Astrocyte of the cerebellum (primary cell): Measurements from ENCODE around the gene ZNF213.
"Not testable (repeated sequence)": the region's sequence is repeated elsewhere in the genome, so short reads cannot be mapped to it uniquely, and the experiment has no call there.

Source experiments
- DNase-seq: peaks from one replicate; pipeline ENCODE4 v3.0.0-alpha.2; 2011; ENCODE audit warnings: low read depth
- H3K4me3 ChIP-seq: 2 replicates; pipeline ENCODE4 v1.5.1; 2011; ENCODE audit warnings: mild to moderate bottlenecking, low read depth, low read length, moderate library complexity
- in situ Hi-C: cut with HindIII; loops from 2 replicates; pipeline ENCODE4 v1.10.0; 2017; ENCODE audit warnings: low sequenced_read_pairs
- TF ChIP-seq, protein P1 (sequence below): IDR thresholded peaks from 2 replicates; pipeline ENCODE4 v1.5.1; 2012; ENCODE audit warnings: low read length, low read depth, moderate library complexity, mild to moderate bottlenecking; ENCODE audit errors: missing control alignments

Gene ZNF213

DNA sequence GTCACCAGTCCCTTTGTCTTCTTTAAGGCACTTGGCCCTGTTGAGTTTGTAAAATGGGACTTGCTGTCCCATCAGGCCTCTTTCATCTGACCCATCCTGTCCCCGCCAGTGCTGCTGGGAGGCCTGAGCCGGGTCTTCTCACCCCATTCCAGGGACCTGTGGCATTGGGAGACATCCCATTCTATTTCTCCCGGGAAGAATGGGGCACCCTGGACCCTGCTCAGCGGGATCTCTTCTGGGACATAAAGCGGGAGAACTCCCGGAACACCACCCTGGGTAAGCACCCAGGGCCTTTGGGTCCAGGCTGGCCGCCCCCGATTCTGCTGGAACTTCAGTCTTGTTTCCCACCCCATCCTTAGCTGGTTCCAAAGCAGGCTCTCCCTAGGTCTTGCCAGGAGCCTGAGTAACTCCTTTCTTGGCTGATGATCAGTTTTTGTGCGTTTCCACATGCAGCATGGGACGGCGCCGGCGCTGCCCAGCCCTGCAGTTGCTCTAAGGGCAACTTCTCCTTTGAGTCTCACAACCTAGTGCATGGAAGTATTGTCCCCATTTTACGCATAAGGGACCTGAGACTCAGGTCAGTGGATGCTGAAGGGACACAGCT lies 4.1 kb downstream of the ZNF213 start:
- TF ChIP-seq, protein P1, sequence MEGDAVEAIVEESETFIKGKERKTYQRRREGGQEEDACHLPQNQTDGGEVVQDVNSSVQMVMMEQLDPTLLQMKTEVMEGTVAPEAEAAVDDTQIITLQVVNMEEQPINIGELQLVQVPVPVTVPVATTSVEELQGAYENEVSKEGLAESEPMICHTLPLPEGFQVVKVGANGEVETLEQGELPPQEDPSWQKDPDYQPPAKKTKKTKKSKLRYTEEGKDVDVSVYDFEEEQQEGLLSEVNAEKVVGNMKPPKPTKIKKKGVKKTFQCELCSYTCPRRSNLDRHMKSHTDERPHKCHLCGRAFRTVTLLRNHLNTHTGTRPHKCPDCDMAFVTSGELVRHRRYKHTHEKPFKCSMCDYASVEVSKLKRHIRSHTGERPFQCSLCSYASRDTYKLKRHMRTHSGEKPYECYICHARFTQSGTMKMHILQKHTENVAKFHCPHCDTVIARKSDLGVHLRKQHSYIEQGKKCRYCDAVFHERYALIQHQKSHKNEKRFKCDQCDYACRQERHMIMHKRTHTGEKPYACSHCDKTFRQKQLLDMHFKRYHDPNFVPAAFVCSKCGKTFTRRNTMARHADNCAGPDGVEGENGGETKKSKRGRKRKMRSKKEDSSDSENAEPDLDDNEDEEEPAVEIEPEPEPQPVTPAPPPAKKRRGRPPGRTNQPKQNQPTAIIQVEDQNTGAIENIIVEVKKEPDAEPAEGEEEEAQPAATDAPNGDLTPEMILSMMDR = no peak
- DNase-seq = no peak
- in situ Hi-C loops = no loop called here
- H3K4me3 ChIP-seq = no peak overlapping the region

DNA sequence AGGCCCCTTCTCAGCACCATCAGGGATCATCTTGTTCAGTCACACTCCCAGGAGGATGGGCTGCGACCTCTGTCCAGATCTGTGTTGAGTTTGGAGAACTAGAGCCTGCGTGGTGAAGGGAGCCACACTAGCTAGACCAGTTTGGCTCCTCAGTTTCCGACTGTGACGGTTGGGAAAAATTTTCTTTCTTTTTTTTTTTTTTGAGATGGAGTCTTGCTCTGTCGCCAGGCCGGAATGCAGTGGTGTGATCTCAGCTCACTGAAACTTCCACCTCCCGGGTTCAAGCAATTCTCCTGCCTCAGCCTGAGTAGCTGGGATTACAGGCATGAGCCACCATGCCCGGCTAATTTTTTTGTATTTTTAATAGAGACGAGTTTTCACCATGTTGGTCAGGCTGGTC lies 4.7 kb downstream of the ZNF213 start:
- H3K4me3 ChIP-seq, DNase-seq, in situ Hi-C loops: not testable (repeated sequence)

GRCh38 chr16:3140603-3141427 lies 6.0 kb downstream of the ZNF213 start:
- DNase-seq = no peak
- TF ChIP-seq, protein P1 = no peak
- no peak overlapping the region for H3K4me3 ChIP-seq
- in situ Hi-C loops = no loop called here

DNA sequence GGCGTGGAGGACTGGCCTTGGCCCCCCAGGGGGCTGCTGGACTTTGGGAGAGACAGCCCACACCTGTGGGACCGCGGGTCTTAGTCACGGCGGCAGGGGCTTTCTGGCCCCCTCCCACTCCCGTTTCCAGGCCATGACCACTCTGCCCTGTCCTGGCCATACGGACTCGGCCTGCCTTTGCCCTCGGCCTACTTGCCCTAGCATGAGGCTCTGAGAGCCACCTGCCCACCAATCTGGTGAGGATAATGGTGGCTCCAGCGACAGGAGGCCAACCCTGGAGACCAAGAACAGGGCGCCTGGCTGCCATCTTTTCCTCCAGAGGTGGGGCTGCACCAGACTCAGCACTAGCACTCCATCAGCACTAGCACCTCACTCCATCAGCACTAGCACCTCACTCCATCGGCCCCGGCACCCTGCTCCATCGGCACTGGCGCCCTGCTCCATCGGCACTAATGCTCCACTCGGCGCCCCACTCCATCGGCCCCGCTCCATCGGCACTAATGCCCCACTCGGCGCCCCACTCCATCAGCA lies 7.0 kb downstream of the ZNF213 start:
- no peak for DNase-seq
- in situ Hi-C loops = no loop called here
- TF ChIP-seq, protein P1 = no peak
- H3K4me3 ChIP-seq = no peak overlapping the region

DNA sequence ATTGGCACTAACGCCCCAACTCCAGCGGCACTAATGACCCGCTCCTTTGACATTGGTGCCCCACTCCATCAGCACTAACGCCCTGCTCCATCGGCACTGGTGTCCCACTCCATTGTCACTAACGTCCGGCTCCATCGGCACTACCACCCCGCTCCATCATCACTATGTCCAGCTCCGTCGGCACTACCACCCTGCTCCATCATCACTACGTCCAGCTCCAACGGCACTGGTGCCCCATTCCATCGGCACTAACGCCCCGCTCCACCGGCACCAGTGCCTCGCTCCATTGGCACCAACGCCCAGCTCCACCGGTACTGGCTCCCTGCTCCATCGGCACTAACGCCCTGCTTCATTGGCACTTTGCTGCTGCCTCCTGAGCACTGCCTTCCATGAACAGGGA lies 7.5 kb downstream of the ZNF213 start:
- in situ Hi-C loops = no loop called here
- no peak overlapping the region for H3K4me3 ChIP-seq
- TF ChIP-seq, protein P1 = no peak
- no peak for DNase-seq

GRCh38 chr16:3142770-3143169 lies 7.9 kb downstream of the ZNF213 start:
- in situ Hi-C loops = no loop called here
- no peak overlapping the region for H3K4me3 ChIP-seq
- TF ChIP-seq, protein P1 = no peak
- no peak for DNase-seq

DNA sequence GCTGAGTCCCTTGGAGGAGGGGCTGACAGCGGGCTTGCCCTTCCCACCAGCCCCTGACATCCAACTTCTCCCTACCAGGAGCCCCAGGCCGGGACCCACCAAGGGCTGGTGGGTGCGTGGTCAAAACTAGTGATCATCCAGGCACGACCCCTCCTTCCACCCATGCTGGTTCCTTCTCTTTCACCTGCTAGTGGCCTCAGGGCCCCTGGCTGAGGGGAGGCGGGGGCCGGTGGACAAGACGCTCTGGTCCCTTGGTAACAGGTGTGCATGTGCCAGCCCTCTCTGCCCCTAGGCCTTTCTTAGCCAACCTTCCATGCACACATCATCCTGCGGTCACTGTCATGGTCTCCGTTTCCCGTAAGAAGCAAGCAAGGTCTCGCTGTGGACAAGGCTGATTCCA lies 8.4 kb downstream of the ZNF213 start:
- in situ Hi-C loops = no loop called here
- H3K4me3 ChIP-seq = no peak overlapping the region
- TF ChIP-seq, protein P1 = no peak
- DNase-seq = no peak
